HTR-8/SVneo (cell line): ENCODE results near the gene MRPS23.
"Not testable (repeated sequence)": the region's sequence is repeated elsewhere in the genome, so short reads cannot be mapped to it uniquely, and the experiment has no call there.

Experiments
- DNase-seq: peaks from one replicate; pipeline ENCODE4 v3.0.0; 2011; ENCODE audit warnings: low spot score, mixed read lengths; ENCODE audit not compliant: insufficient read length
- FAIRE-seq: peaks from 2 replicates; lab custom pipeline; 2011; peaks lifted over from hg19 to GRCh38; lab: Jason Lieb, UNC

MRPS23 gene

GRCh38 chr17:57846056-57846945 lies 3.5 kb downstream of the MRPS23 start:
- not testable (repeated sequence) for DNase-seq, FAIRE-seq

GRCh38 chr17:57842280-57842679 lies 7.6 kb downstream of the MRPS23 start:
- DNase-seq, result no peak
- no peak for FAIRE-seq

- no peak for FAIRE-seq
- no peak for DNase-seq
Measured at GRCh38 chr17:57839571-57839923, 10.3 kb downstream of the MRPS23 start.

GRCh38 chr17:57838857-57839570 lies 10.8 kb downstream of the MRPS23 start:
- no peak for DNase-seq
- FAIRE-seq, result peak; percentile 60

- no peak for FAIRE-seq
Measured at GRCh38 chr17:57838453-57838852, 11.4 kb downstream of the MRPS23 start.

GRCh38 chr17:57835333-57835900 lies 14.4 kb downstream of the MRPS23 start:
- no peak for FAIRE-seq
- no peak for DNase-seq

More at GRCh38 chr17:57838453-57838852, 11.4 kb downstream of the MRPS23 start:
- DNase-seq, result no peak

- DNase-seq (no peak), FAIRE-seq (peak; percentile 71)
Measured at GRCh38 chr17:57834146-57834741, 15.6 kb downstream of the MRPS23 start.

GRCh38 chr17:57833179-57833939 lies 16.5 kb downstream of the MRPS23 start:
- peak; percentile 93 for FAIRE-seq
- DNase-seq, result peak; percentile 88

- no peak for DNase-seq
- FAIRE-seq, result no peak
Measured at GRCh38 chr17:57832314-57833178, 17.3 kb downstream of the MRPS23 start.

GRCh38 chr17:57830880-57831279 lies 19.0 kb downstream of the MRPS23 start:
- FAIRE-seq, result no peak
- no peak for DNase-seq

- peak; percentile 52 for FAIRE-seq
- DNase-seq, result no peak
Measured at GRCh38 chr17:57823469-57824401, 26.1 kb downstream of the MRPS23 start.

- DNase-seq (no peak), FAIRE-seq (no peak)
Measured at GRCh38 chr17:57819867-57820266, 30.0 kb downstream of the MRPS23 start.

GRCh38 chr17:57819285-57819684 lies 30.6 kb downstream of the MRPS23 start:
- peak; percentile 81 for FAIRE-seq

GRCh38 chr17:57818066-57818465 lies 31.8 kb downstream of the MRPS23 start:
- no peak for FAIRE-seq
- no peak for DNase-seq

More at GRCh38 chr17:57819285-57819684, 30.6 kb downstream of the MRPS23 start:
- DNase-seq, result no peak

- DNase-seq (no peak), FAIRE-seq (no peak)
Measured at GRCh38 chr17:57817299-57817698, 32.5 kb downstream of the MRPS23 start.

- DNase-seq (no peak), FAIRE-seq (no peak)
Measured at GRCh38 chr17:57814421-57814820, 35.4 kb downstream of the MRPS23 start.

GRCh38 chr17:57811638-57812280 lies 38.1 kb downstream of the MRPS23 start:
- FAIRE-seq (peak; percentile 69), DNase-seq (no peak)
